Measurements from ENCODE around the gene ACVRL1.

The ACVRL1 gene

GRCh38 chr12:51907083-51907855 lies at the start of gene ACVRL1:
Gene ACVRL1, plus strand, starts transcription at chr12:51907504. Its CDS starts 4,971 bp downstream, at chr12:51912475.
- DNase-seq (ENCODE audit: extremely low read depth in 1 of 2, low read depth in 1 of 2) = no peak

DNA sequence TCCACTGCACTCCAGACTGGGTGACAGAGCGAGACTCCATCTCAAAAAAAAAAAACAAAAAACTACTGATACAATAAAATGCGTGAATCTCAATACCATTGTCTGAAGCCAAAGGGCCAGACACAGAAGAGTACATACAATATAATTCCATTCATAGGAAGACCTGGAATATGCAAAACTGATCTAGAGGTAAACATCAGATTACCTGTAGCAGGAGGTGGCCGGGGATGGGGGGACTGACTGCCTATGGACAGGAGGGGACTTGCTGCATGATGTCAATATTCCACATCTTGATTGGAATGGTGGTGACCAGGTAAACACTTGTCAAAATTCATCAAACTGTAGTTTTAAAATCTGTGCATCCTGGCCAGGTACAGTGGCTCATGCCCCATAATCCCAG lies 46.3 kb upstream of the ACVRL1 start:
- DNase-seq (ENCODE audit: extremely low read depth in 1 of 2, low read depth in 1 of 2) = no peak

- DNase-seq (ENCODE audit: extremely low read depth in 1 of 2, low read depth in 1 of 2) = no peak
Measured at GRCh38 chr12:51862947-51863346, 44.4 kb upstream of the ACVRL1 start.

GRCh38 chr12:51863363-51863932 lies 43.9 kb upstream of the ACVRL1 start:
- DNase-seq (ENCODE audit: extremely low read depth in 1 of 2, low read depth in 1 of 2) = no peak

DNA sequence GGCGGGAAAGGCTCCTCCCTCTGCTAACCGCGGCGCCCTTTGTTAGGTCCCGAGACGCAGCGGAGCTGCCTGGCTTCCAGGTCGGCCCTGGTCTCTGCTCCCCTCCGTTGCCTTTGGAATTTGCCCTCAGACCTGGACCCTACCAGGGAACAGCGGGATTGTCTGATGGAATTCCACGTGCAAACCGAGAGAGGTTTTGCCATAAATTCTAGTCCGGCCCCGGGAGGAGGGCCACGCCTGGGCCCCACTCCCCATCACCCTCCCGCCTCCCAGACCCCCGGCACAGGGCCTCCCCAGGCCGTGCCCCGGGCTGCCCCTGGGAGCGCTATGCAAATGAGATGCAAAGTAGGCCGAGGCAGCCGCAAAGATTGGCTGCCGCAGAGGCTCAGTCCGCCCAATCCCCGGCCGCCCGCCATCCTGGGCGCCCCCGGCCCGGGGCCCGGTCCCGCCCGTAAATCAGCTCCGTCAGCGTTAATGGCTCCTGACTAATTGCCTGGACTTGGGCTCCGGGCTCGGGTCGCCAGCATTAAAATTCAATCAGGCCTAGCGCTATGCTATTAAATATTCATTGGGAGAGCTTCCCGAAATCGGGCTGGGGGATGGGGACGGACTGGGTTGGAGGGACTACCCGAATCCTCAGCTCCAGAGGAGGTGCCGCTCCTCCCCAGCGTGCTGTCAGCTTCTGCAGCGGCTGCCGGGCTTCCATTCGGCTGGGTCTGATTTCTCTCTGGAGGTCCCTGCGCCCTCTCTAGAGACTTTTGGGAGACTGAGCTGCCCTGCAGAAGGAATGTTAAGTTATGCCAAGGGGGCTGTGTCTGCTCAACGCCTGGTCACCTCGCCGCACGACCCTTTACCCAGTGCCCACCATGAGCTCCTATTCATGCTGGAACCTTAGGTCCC lies 43.1 kb upstream of the ACVRL1 start:
- no peak for DNase-seq (ENCODE audit: extremely low read depth in 1 of 2, low read depth in 1 of 2)

DNA sequence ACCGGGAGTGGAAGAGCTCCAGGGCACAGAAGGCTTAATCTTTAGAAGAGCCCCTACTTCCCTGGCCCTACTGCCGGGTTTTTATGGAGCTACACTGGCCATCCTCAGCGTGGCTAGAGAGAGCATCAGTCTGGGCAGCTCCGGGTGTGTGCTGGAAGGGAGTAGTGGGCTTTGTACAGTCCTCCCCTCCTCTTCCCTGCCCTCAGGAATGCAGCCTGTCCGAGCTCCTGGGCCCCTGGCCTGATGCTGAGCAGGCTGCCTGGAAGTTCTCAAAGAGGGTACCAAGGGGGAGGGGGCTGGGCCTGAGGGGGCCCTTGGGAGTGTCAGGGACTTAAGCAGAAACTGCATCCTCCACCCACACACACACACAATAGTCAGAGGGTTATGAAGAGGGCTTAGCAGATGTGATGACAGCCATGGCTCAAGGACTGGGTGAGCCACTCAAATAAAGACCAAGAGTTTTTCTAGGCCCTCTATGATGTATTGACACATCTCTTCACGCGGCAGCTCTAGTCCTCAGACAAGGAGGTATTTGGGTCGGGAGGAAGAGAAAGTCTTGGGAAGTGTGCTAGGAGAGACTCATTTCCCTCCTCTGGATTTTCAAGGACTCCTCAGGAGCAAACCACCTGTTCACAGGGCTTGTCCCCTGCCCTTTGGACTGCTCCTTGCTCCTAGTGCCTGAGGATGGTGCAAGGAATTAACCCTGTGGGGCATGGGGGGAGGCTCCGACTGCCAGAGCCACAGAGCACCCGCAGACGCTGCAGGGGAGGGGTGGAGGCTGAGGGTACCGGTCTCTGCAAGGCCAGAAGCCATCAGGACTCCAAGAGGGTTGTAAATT lies 42.3 kb upstream of the ACVRL1 start:
- DNase-seq (ENCODE audit: extremely low read depth in 1 of 2, low read depth in 1 of 2) = no peak

- no peak for DNase-seq (ENCODE audit: extremely low read depth in 1 of 2, low read depth in 1 of 2)
Measured at GRCh38 chr12:51865757-51866270, 41.5 kb upstream of the ACVRL1 start.

- no peak for DNase-seq (ENCODE audit: extremely low read depth in 1 of 2, low read depth in 1 of 2)
Measured at GRCh38 chr12:51866324-51866723, 41.0 kb upstream of the ACVRL1 start.

DNA sequence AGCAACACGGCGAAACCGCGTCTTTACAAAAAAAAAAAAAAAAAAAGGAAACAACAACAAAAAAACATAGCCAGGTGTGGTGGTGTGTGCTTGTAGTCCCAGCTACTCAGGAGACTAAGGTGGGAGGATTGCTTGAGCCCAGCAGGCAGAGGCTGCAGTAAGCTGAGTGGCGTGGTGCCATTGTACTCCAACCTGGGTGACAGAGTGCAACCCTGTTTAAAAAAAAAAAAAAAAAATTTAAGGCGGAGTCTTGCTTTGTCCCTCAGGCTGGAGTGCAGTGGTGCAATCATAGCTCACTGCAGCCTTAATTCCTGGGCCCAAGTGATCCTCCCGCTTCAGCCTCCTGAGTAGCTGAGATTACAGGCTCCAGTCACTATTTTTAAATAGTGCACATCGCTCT lies 40.5 kb upstream of the ACVRL1 start:
- no peak for DNase-seq (ENCODE audit: extremely low read depth in 1 of 2, low read depth in 1 of 2)

DNA sequence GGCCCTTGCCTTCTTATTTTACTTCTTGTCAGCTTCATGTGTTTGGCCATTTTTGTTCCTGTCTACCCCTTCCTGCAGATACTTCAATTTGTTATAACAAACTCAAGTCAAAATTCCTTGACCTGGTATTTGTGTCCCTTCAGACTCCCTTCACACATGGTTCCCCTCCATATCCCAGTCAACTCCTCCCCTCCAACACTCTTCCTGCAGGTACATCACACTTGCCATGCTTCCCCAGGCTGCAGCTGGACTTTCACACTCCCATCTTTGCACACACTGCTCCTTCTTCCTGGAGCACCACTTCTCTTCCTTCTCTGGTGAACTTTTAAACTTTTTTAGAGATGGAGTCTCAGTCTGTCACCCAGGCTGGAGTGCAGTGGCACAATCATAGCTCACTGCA lies 39.9 kb upstream of the ACVRL1 start:
- DNase-seq (ENCODE audit: extremely low read depth in 1 of 2, low read depth in 1 of 2) = no peak

- no peak for DNase-seq (ENCODE audit: extremely low read depth in 1 of 2, low read depth in 1 of 2)
Measured at GRCh38 chr12:51867796-51868428, 39.4 kb upstream of the ACVRL1 start.

DNA sequence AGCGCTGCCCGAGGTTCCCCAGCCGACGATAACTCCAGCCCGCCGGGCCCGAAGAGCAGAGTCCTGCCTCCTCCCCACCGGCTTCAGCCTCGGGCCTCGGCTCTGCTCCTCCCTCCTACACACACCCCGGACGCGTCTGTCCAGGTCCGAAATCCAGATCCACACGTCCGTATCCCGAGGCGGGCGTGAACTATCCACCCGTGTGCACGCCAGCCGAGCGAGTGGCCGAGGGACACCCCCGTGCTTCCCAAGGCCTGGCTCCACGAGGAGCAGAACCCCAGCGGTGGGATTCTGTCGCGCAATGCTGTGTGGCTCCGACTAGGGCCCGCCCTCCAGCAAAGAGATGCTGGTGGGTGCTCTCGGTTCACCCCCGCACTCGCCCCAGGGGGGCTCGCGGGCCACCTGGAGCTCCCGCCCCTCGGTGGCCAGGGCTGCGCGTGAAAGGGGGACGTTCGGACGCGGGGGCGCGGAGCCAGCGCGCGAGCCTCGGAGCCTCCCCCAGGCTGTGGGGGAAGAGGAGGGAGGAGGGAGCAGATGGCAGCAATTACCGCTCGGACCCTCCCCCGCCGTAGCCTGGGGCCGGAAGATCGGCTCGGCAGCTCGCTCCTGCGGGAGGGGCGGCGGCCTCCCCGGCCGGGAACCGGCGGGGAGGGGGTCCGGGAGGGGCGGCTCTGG lies 38.3 kb upstream of the ACVRL1 start:
- no peak for DNase-seq (ENCODE audit: extremely low read depth in 1 of 2, low read depth in 1 of 2)

- DNase-seq (ENCODE audit: extremely low read depth in 1 of 2, low read depth in 1 of 2) = no peak
Measured at GRCh38 chr12:51869496-51869865, 37.8 kb upstream of the ACVRL1 start.

DNA sequence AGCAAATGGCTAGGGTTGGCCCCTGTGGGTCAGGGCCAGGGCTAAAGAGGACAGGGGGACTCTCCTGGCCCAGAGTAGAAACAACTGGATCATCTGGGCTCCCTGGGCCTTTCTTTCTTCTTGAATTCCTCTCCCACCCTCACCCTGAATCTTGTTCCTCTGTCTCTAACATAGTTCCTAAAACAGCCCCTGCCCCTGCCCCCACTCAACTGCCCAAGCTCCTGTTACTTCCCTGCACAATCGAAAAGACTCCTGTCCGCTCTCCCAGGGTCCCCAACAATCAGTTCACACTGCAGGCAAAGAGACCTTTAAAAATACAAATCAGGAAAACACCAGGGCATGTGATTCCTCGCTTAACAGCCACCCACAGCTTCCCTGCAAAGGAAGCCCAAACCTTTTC lies 37.4 kb upstream of the ACVRL1 start:
- DNase-seq (ENCODE audit: extremely low read depth in 1 of 2, low read depth in 1 of 2) = no peak

- no peak for DNase-seq (ENCODE audit: extremely low read depth in 1 of 2, low read depth in 1 of 2)
Measured at GRCh38 chr12:51870504-51870903, 36.8 kb upstream of the ACVRL1 start.

DNA sequence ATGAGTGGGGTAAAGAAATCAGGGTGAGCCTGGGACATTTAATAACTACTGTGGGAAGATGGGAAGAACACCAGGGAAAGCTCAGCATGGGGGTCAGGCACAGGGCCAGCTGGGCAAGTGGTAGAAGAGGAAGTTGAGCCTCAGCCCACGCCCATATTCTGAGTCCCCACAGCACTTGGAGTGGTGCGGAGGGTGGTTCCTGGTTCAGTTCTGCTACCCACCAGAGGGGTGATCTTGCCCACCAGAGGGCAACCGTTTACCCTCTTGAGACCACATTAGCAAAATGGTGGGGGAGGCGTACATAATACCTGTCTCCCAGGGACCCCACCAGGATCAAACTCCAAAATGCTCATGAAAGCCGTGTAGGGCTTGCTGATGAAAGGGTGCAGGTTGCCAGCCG lies 36.2 kb upstream of the ACVRL1 start:
- DNase-seq (ENCODE audit: extremely low read depth in 1 of 2, low read depth in 1 of 2) = no peak

DNA sequence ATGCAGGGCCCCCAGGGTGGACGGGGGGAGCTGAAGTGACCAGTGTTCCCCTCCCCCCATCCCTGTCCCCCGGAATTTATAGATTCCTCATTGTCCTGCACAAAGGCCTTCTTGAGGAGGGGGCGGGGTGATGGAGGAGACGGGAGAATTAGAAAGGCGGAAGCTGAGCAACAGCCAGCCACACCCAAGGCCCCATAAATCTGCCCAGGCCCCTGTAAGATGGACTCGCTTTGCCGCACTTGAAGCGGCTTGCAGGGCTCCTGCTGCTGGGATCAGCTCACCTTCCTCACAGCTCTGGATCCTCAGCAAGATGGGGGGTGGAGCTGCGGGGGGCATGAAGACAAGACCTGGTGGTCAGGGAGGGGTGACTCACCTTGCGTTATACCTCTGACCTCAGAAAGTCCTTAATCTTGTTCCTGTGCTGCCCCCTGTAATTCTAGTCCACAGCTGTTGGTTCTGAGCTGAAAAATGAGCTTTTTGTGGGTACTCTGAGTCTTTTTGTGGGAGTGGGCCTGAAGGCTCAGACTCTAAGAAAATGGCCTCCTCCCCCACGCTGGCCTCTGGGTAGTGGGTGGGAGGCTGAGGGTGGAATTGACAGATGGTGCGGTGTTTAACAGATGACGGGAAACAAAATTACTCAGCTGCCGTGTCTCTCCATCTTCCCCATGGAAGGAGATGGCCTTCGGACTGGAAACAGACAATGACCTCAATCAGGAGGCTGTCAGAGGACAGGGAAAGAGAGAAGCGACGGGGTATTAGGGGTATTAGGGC lies 35.2 kb upstream of the ACVRL1 start:
- no peak for DNase-seq (ENCODE audit: extremely low read depth in 1 of 2, low read depth in 1 of 2)

DNA sequence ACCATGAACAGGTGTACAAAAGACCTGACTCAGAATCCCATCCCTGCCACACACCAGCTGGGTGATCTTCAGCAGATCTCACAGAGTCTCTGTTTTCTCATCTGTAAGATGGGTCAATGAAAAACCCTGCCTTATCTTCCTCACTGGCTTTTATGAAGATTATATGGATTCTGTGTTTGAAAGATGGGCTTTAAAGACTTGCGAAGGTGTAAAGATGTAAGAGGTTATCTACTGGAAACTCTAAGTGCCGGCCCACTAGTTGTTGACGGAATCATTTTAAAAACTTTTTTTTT lies 34.7 kb upstream of the ACVRL1 start:
- DNase-seq (ENCODE audit: extremely low read depth in 1 of 2, low read depth in 1 of 2) = no peak

Data from stimulated activated CD8-positive, alpha-beta memory T cell treated with anti-CD3 and anti-CD28 coated beads, Interleukin-7, amount 100 ng/mL, for 48 hours (primary cell).